Measurements from ENCODE around the gene DMRTC2. TPM values are rescaled to one million over a fixed set of nuclear protein-coding genes. Genes with fewer than 3 reads are reported as not detected.
A peak's percentile ranks its signal among the peaks of the same experiment; 100 is the strongest.

The DMRTC2 gene
- total RNA-seq, 4 donors from 2014 or later = 0.13 TPM; not detected in 3

DNA sequence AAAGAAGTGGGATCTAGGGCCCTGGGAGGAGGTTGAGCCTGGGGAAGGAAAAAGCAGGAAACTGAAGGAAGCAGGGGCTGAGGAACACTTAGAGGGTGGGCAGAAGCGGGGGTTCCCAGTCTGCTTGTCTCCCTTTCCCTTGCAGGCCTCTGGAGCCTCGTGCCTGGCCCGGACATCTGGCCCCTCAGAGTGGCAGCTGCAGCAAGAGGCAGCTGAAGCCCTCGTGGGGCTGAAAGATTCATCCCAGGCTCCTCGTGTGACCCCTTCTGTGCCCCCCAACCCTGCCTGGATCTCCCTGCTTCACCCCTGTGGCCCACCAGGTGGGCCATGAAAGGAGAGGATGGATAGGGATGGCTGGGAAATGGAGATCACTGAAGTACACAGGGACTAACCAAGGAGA lies 5.5 kb downstream of the DMRTC2 start:
- intact Hi-C loops (cut with DNase I) = no loop called here

GRCh38 chr19:41851456-41851855 lies 6.6 kb downstream of the DMRTC2 start:
- intact Hi-C loops (cut with DNase I) = no loop called here
- 27 to 31% methylated on average over 4 of the region's 4 CpGs for WGBS, 2 donors
- Histone ChIP-seq H3K27ac (no peak overlapping the region), H3K4me1 (no peaks in the 10 kb centered on the region), H3K36me3 (no peaks in the 10 kb centered on the region), H3K27me3 (no peaks in the 10 kb centered on the region), H3K9me3 (no peaks in the 10 kb centered on the region), H3K4me3 (replicated peaks in 1 of 3) (no peak overlapping the region)
- DNase-seq = no peak
- TF ChIP-seq CTCF (IDR thresholded peaks at IDR 0.05) (no peak), POLR2A (IDR thresholded peaks at IDR 0.05) (no peak)

More for the DNA sequence above, 5.5 kb downstream of the DMRTC2 start:
- 63 to 79% methylated on average over 5 of the region's 5 CpGs for WGBS, 2 donors
- no peak overlapping the region for H3K27ac ChIP-seq
- no peak overlapping the region for H3K4me3 ChIP-seq (replicated peaks in 1 of 3)
- no peaks in the 10 kb centered on the region for H3K27me3 ChIP-seq
- H3K36me3 ChIP-seq = no peaks in the 10 kb centered on the region
- TF ChIP-seq POLR2A (IDR thresholded peaks at IDR 0.05) = no peak
- no peak for TF ChIP-seq CTCF (IDR thresholded peaks at IDR 0.05)
- H3K9me3 ChIP-seq = no peaks in the 10 kb centered on the region
- DNase-seq = no peak
- H3K4me1 ChIP-seq = no peaks in the 10 kb centered on the region

DNA sequence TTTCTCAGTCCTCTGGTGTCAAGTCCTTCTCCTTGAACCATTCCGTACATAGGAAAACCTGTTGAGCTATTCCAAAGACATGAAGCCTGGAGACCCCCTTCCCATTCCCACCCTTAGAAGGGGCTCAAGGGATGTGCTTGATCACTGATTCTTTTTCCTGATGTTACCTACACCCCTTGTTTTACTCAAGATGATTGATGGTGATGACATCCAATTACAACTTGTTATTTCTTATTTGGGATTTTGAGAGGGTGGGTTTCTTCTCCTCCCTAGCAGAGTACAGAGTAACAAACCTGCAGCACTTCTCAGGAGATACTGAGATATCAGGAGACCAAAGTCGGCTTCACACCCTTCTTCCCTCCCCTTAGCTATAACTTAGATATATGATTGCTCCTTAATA lies 8.5 kb downstream of the DMRTC2 start:
- H3K9me3 ChIP-seq = no peaks in the 10 kb centered on the region
- H3K36me3 ChIP-seq = no peaks in the 10 kb centered on the region
- intact Hi-C loops (cut with DNase I) = no loop called here
- H3K4me3 ChIP-seq (replicated peaks in 1 of 3) = no peak overlapping the region
- DNase-seq = no peak
- 48 to 65% methylated on average over 2 of the region's 2 CpGs for WGBS, 2 donors
- no peaks in the 10 kb centered on the region for H3K27me3 ChIP-seq
- TF ChIP-seq POLR2A (IDR thresholded peaks at IDR 0.05) (no peak), CTCF (IDR thresholded peaks at IDR 0.05) (no peak)
- H3K4me1 ChIP-seq = no peaks in the 10 kb centered on the region
- no peak overlapping the region for H3K27ac ChIP-seq

DNA sequence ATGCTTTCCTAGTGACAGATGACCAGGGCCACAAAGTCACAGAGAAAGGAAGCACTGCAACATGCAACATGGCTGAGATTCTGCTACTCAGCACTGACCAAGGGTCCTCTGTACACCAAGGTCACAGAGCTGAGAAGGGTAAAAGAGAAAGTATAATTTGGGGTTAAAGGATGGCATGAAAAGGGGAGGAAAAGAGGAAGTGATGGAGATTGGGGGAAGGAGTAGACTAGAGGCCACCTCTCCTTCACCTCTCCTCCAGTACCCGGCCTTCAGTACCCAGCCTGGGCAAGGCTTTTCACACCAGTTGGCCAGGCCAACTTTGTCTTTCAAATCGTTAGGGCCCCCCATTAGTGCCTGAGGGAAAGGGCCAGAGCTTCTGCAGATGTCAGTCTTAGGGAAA lies 8.9 kb downstream of the DMRTC2 start:
- intact Hi-C loops (cut with DNase I) = no loop called here
- no peak overlapping the region for H3K4me3 ChIP-seq (replicated peaks in 1 of 3)
- H3K27me3 ChIP-seq = no peaks in the 10 kb centered on the region
- H3K4me1 ChIP-seq = no peaks in the 10 kb centered on the region
- H3K36me3 ChIP-seq = no peaks in the 10 kb centered on the region
- TF ChIP-seq CTCF (IDR thresholded peaks at IDR 0.05) = no peak
- no peak for TF ChIP-seq POLR2A (IDR thresholded peaks at IDR 0.05)
- H3K27ac ChIP-seq = no peak overlapping the region
- H3K9me3 ChIP-seq = no peaks in the 10 kb centered on the region
- 59 to 63% methylated on average over 2 of the region's 2 CpGs for WGBS, 2 donors
- no peak for DNase-seq

DNA sequence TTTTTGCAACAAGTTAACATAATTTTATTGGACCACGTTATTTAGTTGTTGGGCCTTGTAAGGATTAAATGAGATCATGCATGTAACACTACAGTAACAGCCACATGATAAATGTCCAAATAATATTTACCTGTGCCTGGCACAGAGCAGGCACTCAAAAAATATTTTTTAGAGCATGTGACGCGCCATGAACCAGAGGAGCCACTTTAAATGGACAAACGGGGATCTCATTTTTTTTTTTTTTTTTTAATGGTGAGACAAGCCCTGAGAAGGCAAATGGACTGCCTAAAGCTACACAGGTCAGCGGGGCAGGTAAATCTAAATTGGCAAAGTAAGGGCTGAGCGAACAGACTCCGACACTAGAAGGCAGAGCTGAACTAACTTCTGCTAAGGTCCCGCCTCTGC lies 14.4 kb downstream of the DMRTC2 start:
- Histone ChIP-seq H3K27ac (peak overlapping the region in 2 of 3 donors; percentile 40 to 61), H3K9me3 (no peaks in the 10 kb centered on the region), H3K4me1 (peaks cover 18 to 19% of the 10 kb centered on the region in 2 donors), H3K27me3 (no peaks in the 10 kb centered on the region), H3K4me3 (replicated peaks in 1 of 3) (no peak overlapping the region), H3K36me3 (peaks cover 18 to 28% of the 10 kb centered on the region in 2 donors)
- intact Hi-C loops (cut with DNase I) = no loop called here
- 5% methylated on average over 8 of the region's 8 CpGs for WGBS, 2 donors
- no peak for TF ChIP-seq POLR2A (IDR thresholded peaks at IDR 0.05)
- no peak for TF ChIP-seq CTCF (IDR thresholded peaks at IDR 0.05)
- no peak for DNase-seq

Measured in thyroid gland (tissue), 4 donors.